Fibroblast of lung (primary cell): ENCODE results near the gene TMEM19. TPM values are rescaled to one million over a fixed set of nuclear protein-coding genes. Genes with fewer than 3 reads are reported as not detected.
"Not testable (repeated sequence)": the region's sequence is repeated elsewhere in the genome, so short reads cannot be mapped to it uniquely, and the experiment has no call there.

Experiments used
- DNase-seq, 2 donors: peaks; one replicate each; pipeline versions ENCODE4 v3.0.0 to v3.0.0-alpha.2; 2010; ENCODE audit warnings: low read depth in 2 of 2
- H2AFZ ChIP-seq: 2 replicates; pipeline ENCODE4 v1.5.1; 2012; ENCODE audit warnings: low read length, control low read depth, inconsistent platforms
- H3K27ac ChIP-seq: 2 replicates; pipeline ENCODE4 v1.5.1; 2011; ENCODE audit warnings: low read length, control low read depth; ENCODE audit not compliant: insufficient read depth
- H3K27me3 ChIP-seq: 2 replicates; pipeline ENCODE4 v1.5.1; 2011; ENCODE audit warnings: mild to moderate bottlenecking, low read length; ENCODE audit not compliant: control insufficient read depth, insufficient read depth
- H3K36me3 ChIP-seq: 2 replicates; pipeline ENCODE4 v1.5.1; 2011; ENCODE audit warnings: low read length; ENCODE audit not compliant: control insufficient read depth, insufficient read depth
- H3K4me1 ChIP-seq: 2 replicates; pipeline ENCODE4 v1.5.1; 2011; ENCODE audit warnings: low read length; ENCODE audit not compliant: control insufficient read depth, insufficient read depth; ENCODE audit errors: extremely low read depth
- H3K4me2 ChIP-seq: 2 replicates; pipeline ENCODE4 v1.5.1; 2011; ENCODE audit warnings: low read length, control low read depth; ENCODE audit not compliant: insufficient read depth; ENCODE audit errors: extremely low read depth
- H3K4me3 ChIP-seq, 4 experiments: fragments of 200-600 bp in 1 of 4; sonication (generic) in 1 of 4; replicated peaks in 1 of 4; 2 replicates each; pipeline ENCODE4 v1.5.1; 2011 to 2016; ENCODE audit warnings: low read length in 4 of 4, low read depth in 3 of 4, mild to moderate bottlenecking in 3 of 4, control low read depth in 2 of 4, inconsistent platforms in 1 of 4, mixed read lengths in 1 of 4; ENCODE audit not compliant: insufficient read depth in 1 of 4; ENCODE audit errors: control extremely low read depth in 1 of 4
- H3K79me2 ChIP-seq: 2 replicates; pipeline ENCODE4 v1.5.1; 2012; ENCODE audit warnings: mild to moderate bottlenecking, low read length, inconsistent platforms; ENCODE audit not compliant: control insufficient read depth, insufficient read depth
- H3K9ac ChIP-seq: 2 replicates; pipeline ENCODE4 v1.5.1; 2011; ENCODE audit warnings: mild to moderate bottlenecking, low read length, control low read depth; ENCODE audit not compliant: insufficient read depth
- H3K9me3 ChIP-seq: 2 replicates; pipeline ENCODE4 v1.5.1; 2012; ENCODE audit warnings: low read depth, low read length; ENCODE audit not compliant: control insufficient read depth, insufficient read depth
- H4K20me1 ChIP-seq: 2 replicates; pipeline ENCODE4 v1.5.1; 2011; ENCODE audit warnings: low read length; ENCODE audit not compliant: control insufficient read depth, insufficient read depth; ENCODE audit errors: extremely low read depth
- CTCF ChIP-seq, 2 donors: IDR thresholded peaks in 1 of 2; conservative IDR thresholded peaks in 1 of 2; 1 replicate in 1 of 2; 2 replicates in 1 of 2; pipeline ENCODE4 v1.5.1; 2011 to 2012; ENCODE audit warnings: low read length in 2 of 2, control low read depth in 1 of 2, inconsistent platforms in 1 of 2, low read depth in 1 of 2, mild to moderate bottlenecking in 1 of 2
- EZH2 ChIP-seq: IDR thresholded peaks from 2 replicates; pipeline ENCODE4 v1.5.1; 2012; ENCODE audit warnings: low read length, control low read depth, mild to moderate bottlenecking; ENCODE audit errors: missing control alignments
- polyA plus RNA-seq, 2 donors: library from polyadenylated mRNA; depleted of rRNA in 1 of 2; stranded (reverse) in 1 of 2; unstranded in 1 of 2; fragments of >200 nt; gene quantifications; 2 replicates each; pipeline ENCODE4 v1.2.1, GENCODE V29; 2011 to 2012; ENCODE audit warnings: missing spikeins in 1 of 2
- total RNA-seq: library from RNA; depleted of rRNA; stranded (reverse); fragments of >200 nt; gene quantifications from 2 replicates; pipeline ENCODE4 v1.2.1, GENCODE V29; 2014

The TMEM19 gene
- total and polyA plus RNA-seq, 2 donors (not counting 1 experiment from before 2014, with no cell fraction given), result 19.6 to 25.1 TPM

GRCh38 chr12:71686658-71687025, 760 bp downstream of the TMEM19 start:
- no peak for TF ChIP-seq CTCF (conservative IDR thresholded peaks at IDR 0.05 in 1 of 2, IDR thresholded peaks at IDR 0.05 in 1 of 2; ENCODE audit: low read depth in 1 of 2, low read length in 2 of 2)
- no peak for TF ChIP-seq EZH2
- Histone ChIP-seq H2AFZ (peak overlapping the region; percentile 79), H3K9ac (peak overlapping the region; percentile 48), H3K4me3 (peak overlapping the region; percentile 75 to 96 (median 77)), H3K27ac (peak overlapping the region; percentile 64), H3K4me2 (peak overlapping the region; percentile 94), H3K27me3 (no peaks in the 10 kb centered on the region), H3K4me1 (no peaks in the 10 kb centered on the region), H3K79me2 (no peaks in the 10 kb centered on the region), H3K36me3 (no peaks in the 10 kb centered on the region), H3K9me3 (no peaks in the 10 kb centered on the region), H4K20me1 (no peaks in the 10 kb centered on the region)
- DNase-seq, result peak in 1 of 2 donors; percentile 25

GRCh38 chr12:71687172-71687571, 1.3 kb downstream of the TMEM19 start:
- not testable (repeated sequence) for H3K79me2 ChIP-seq, H3K9me3 ChIP-seq, H3K9ac ChIP-seq, H2AFZ ChIP-seq, H3K27me3 ChIP-seq, H3K27ac ChIP-seq, H3K36me3 ChIP-seq, H3K4me1 ChIP-seq, H4K20me1 ChIP-seq, DNase-seq
- Histone ChIP-seq H3K4me3 (peak overlapping the region; percentile 75 to 96 (median 77)), H3K4me2 (peak overlapping the region; percentile 94)

- Histone ChIP-seq H3K4me3 (peak overlapping the region in 1 of 4 experiments; percentile 8), H3K79me2 (no peaks in the 10 kb centered on the region), H3K4me2 (peak overlapping the region; percentile 32), H3K9ac (no peak overlapping the region), H3K27ac (no peak overlapping the region), H3K9me3 (no peaks in the 10 kb centered on the region), H3K36me3 (no peaks in the 10 kb centered on the region), H3K27me3 (no peaks in the 10 kb centered on the region), H4K20me1 (no peaks in the 10 kb centered on the region), H3K4me1 (no peaks in the 10 kb centered on the region), H2AFZ (no peak overlapping the region)
- TF ChIP-seq EZH2 (no peak), CTCF (conservative IDR thresholded peaks at IDR 0.05 in 1 of 2, IDR thresholded peaks at IDR 0.05 in 1 of 2; ENCODE audit: low read depth in 1 of 2, low read length in 2 of 2) (no peak)
- peak in 1 of 2 donors; percentile 22 for DNase-seq
Observed at GRCh38 chr12:71688961-71689570, 3.2 kb downstream of the TMEM19 start.
